Gastrocnemius medialis (tissue), 4 donors: ENCODE results near the gene CNTN4. TPM values are rescaled to one million over a fixed set of nuclear protein-coding genes. Genes with fewer than 3 reads are reported as not detected.

Experiments
- ATAC-seq, 2 donors: fragments of 150-250 bp; one replicate each; pipeline ENCODE4 v1.9.1; 2016
- DNase-seq, 2 donors: peaks; one replicate each; pipeline ENCODE4 v3.0.0-alpha.2; 2019
- H3K27ac ChIP-seq, 4 donors: fragments of 200-600 bp; sonication (generic); 1 replicate in 1 of 4; 2 replicates in 3 of 4; pipeline ENCODE4 v1.5.1; 2016 to 2018; ENCODE audit warnings: mild to moderate bottlenecking in 2 of 4, moderate library complexity in 1 of 4
- H3K27me3 ChIP-seq, 3 donors: fragments of 200-600 bp; sonication (generic) in 2 of 3; 1 replicate in 1 of 3; 2 replicates in 2 of 3; pipeline versions ENCODE4 v1.5.1 to v1.6.0; 2016 to 2019; ENCODE audit warnings: mild to moderate bottlenecking in 1 of 3, moderate library complexity in 1 of 3
- H3K36me3 ChIP-seq, 2 donors: fragments of 200-600 bp; sonication (generic) in 1 of 2; one replicate each; pipeline ENCODE4 v1.5.1; 2017 to 2018
- H3K4me1 ChIP-seq, 2 donors: fragments of 200-600 bp; sonication (generic) in 1 of 2; one replicate each; pipeline ENCODE4 v1.5.1; 2016 to 2017; ENCODE audit warnings: mild to moderate bottlenecking in 2 of 2
- H3K4me3 ChIP-seq, 4 donors: fragments of 200-600 bp; sonication (generic) in 3 of 4; 1 replicate in 1 of 4; 2 replicates in 3 of 4; pipeline ENCODE4 v1.5.1; 2016 to 2019; ENCODE audit warnings: mild to moderate bottlenecking in 2 of 4
- H3K9me3 ChIP-seq, 3 donors: fragments of 200-600 bp; sonication (generic) in 2 of 3; 1 replicate in 1 of 3; 2 replicates in 2 of 3; pipeline ENCODE4 v1.5.1; 2016 to 2019
- POLR2A ChIP-seq, 2 donors: fragments of 450-650 bp; IDR thresholded peaks; one replicate each; pipeline ENCODE4 v1.6.1; 2017; ENCODE audit warnings: antibody characterized with exemption in 2 of 2, mild to moderate bottlenecking in 2 of 2, moderate library complexity in 2 of 2
- in situ Hi-C, 4 donors: fragments of 200-750 bp; cut with MboI; loops; one replicate each; pipeline versions ENCODE4 v1.15.0 to v1.8.0; 2017; ENCODE audit warnings: low sequenced_read_pairs in 4 of 4
- intact Hi-C: fragments of 100-400 bp; cut with DNase I; formaldehyde crosslinking; loops from one replicate; pipeline ENCODE4 v1.15.1; 2023; ENCODE audit warnings: low total_unique reads
- total RNA-seq, 4 donors: library from RNA; depleted of rRNA; stranded (reverse); fragments of >200 nt; gene quantifications; one replicate each; pipeline versions ENCODE4 v1.1.0 to v1.2.3, GENCODE V29; 2016
- TF ChIP-seq, protein P1 (sequence below), 5 experiments: fragments of 450-650 bp in 3 of 5; fragments of 200-600 bp in 2 of 5; sonication (generic) in 2 of 5; IDR thresholded peaks in 4 of 5; conservative IDR thresholded peaks in 1 of 5; 1 replicate in 4 of 5; 2 replicates in 1 of 5; pipeline ENCODE4 v1.5.1; 2016 to 2019; ENCODE audit warnings: antibody characterized with exemption in 5 of 5, mild to moderate bottlenecking in 3 of 5, moderate library complexity in 3 of 5

The CNTN4 gene
- total RNA-seq, 4 donors from 2014 or later: 0.51 to 1.9 (median 1.4) TPM

GRCh38 chr3:2484162-2485026, 385.7 kb downstream of the CNTN4 start:
- ATAC-seq: no peak
- in situ Hi-C loops: no loop called here
- TF ChIP-seq, protein P1, sequence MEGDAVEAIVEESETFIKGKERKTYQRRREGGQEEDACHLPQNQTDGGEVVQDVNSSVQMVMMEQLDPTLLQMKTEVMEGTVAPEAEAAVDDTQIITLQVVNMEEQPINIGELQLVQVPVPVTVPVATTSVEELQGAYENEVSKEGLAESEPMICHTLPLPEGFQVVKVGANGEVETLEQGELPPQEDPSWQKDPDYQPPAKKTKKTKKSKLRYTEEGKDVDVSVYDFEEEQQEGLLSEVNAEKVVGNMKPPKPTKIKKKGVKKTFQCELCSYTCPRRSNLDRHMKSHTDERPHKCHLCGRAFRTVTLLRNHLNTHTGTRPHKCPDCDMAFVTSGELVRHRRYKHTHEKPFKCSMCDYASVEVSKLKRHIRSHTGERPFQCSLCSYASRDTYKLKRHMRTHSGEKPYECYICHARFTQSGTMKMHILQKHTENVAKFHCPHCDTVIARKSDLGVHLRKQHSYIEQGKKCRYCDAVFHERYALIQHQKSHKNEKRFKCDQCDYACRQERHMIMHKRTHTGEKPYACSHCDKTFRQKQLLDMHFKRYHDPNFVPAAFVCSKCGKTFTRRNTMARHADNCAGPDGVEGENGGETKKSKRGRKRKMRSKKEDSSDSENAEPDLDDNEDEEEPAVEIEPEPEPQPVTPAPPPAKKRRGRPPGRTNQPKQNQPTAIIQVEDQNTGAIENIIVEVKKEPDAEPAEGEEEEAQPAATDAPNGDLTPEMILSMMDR (IDR thresholded peaks at IDR 0.05 in 4 of 5, conservative IDR thresholded peaks at IDR 0.05 in 1 of 5): no peak
- no peak for TF ChIP-seq POLR2A (IDR thresholded peaks at IDR 0.05)
- H3K9me3 ChIP-seq: no peaks in the 10 kb centered on the region
- intact Hi-C loops: no loop called here
- no peaks in the 10 kb centered on the region for H3K36me3 ChIP-seq
- no peaks in the 10 kb centered on the region for H3K4me1 ChIP-seq
- H3K27ac ChIP-seq: no peak overlapping the region
- no peak for DNase-seq
- no peaks in the 10 kb centered on the region for H3K27me3 ChIP-seq
- no peak overlapping the region for H3K4me3 ChIP-seq

DNA sequence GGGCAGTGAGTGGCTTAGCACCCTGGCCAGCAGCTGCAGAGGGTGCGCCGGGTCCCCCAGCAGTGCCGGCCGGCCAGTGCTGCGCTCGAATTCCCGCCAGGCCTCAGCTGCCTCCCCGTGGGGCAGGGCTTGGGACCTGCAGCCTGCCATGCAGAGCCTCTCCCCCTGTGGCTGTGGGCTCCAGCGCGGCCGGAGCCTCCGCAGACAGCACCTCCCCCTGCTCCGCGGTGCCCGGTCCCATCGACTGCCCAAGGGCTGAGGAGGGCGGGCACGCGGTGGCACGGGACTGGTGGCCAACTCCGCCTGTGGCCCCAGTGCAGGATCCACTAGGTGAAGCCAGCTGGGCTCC, 386.3 kb downstream of the CNTN4 start:
- H3K4me1 ChIP-seq: no peaks in the 10 kb centered on the region
- no peak overlapping the region for H3K27ac ChIP-seq
- no peak for DNase-seq
- ATAC-seq: no peak
- intact Hi-C loops (no loop called here), in situ Hi-C loops (no loop called here)
- H3K36me3 ChIP-seq: no peaks in the 10 kb centered on the region
- TF ChIP-seq, protein P1 (IDR thresholded peaks at IDR 0.05 in 4 of 5, conservative IDR thresholded peaks at IDR 0.05 in 1 of 5): no peak
- no peak for TF ChIP-seq POLR2A (IDR thresholded peaks at IDR 0.05)
- H3K9me3 ChIP-seq: no peaks in the 10 kb centered on the region
- no peak overlapping the region for H3K4me3 ChIP-seq
- H3K27me3 ChIP-seq: no peaks in the 10 kb centered on the region

- intact Hi-C loops (no loop called here), in situ Hi-C loops (no loop called here)
Measured at GRCh38 chr3:2495746-2496145, 397.1 kb downstream of the CNTN4 start.

DNA sequence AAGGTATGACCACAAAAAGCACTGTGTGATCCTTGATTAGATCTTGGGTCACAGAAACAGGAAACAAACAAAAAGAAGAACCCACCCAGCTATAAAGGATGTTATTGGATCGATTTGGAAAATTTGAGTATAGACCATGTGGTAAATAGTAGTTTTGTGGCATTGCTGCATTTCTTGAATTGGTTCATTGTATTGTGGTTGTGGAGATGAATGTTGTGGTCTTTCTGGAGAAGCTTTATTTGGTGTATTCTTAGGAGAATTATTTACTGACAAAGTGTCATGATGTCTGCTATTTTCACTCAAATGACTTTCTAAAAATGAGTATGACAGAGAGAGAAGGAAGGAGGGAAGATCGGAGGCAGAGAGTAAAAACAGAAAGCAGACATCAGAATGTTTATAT, 406.2 kb downstream of the CNTN4 start:
- DNase-seq: no peak
- no peaks in the 10 kb centered on the region for H3K4me1 ChIP-seq
- no peak for TF ChIP-seq POLR2A (IDR thresholded peaks at IDR 0.05)
- TF ChIP-seq, protein P1 (IDR thresholded peaks at IDR 0.05 in 4 of 5, conservative IDR thresholded peaks at IDR 0.05 in 1 of 5): no peak
- in situ Hi-C loops: no loop called here
- intact Hi-C loops: no loop called here
- no peak overlapping the region for H3K27ac ChIP-seq
- H3K36me3 ChIP-seq: no peaks in the 10 kb centered on the region
- H3K4me3 ChIP-seq: no peak overlapping the region
- no peaks in the 10 kb centered on the region for H3K27me3 ChIP-seq
- ATAC-seq: no peak
- H3K9me3 ChIP-seq: no peaks in the 10 kb centered on the region

More at GRCh38 chr3:2495746-2496145, 397.1 kb downstream of the CNTN4 start:
- DNase-seq (no peak), ATAC-seq (no peak)
- Histone ChIP-seq H3K27me3 (no peaks in the 10 kb centered on the region), H3K4me3 (no peak overlapping the region), H3K4me1 (no peaks in the 10 kb centered on the region), H3K36me3 (no peaks in the 10 kb centered on the region), H3K27ac (no peak overlapping the region), H3K9me3 (no peaks in the 10 kb centered on the region)
- TF ChIP-seq POLR2A (IDR thresholded peaks at IDR 0.05): no peak
- TF ChIP-seq, protein P1 (IDR thresholded peaks at IDR 0.05 in 4 of 5, conservative IDR thresholded peaks at IDR 0.05 in 1 of 5): no peak
